Occipital lobe (tissue), 2 donors: Measurements from ENCODE around the gene PARG. TPM values are rescaled to one million over a fixed set of nuclear protein-coding genes. Genes with fewer than 3 reads are reported as not detected.
"Not testable (repeated sequence)": the region's sequence is repeated elsewhere in the genome, so short reads cannot be mapped to it uniquely, and the experiment has no call there.

Experiments
- DNase-seq: peaks from one replicate; lab custom pipeline; 2025; lab: John Stamatoyannopoulos, UW
- total RNA-seq: library from RNA; depleted of rRNA; stranded (reverse); fragments of >200 nt; gene quantifications from one replicate; pipeline ENCODE4 v1.2.3, GENCODE V29; 2014

PARG gene
- total RNA-seq, 1 donor from 2014 or later: 127 TPM

DNA sequence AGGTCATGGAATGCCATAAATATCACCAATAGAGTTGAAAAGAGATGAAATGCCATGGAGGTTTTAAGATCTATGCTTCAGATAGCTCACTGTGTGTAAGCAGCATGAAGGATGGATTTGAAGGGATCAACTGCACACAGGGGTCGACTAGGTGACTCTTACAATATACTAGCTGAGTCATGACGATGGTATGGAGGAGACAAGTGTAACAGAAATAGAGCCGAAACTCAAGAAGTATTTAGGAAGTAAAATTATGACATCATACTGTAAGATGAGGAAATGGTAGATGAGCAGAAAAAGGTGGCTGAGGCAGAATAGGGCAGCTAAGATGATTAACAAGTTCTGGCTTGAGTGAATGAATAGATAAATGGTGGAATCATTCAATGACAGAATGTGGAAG is 38.0 kb downstream of the PARG start:
- not testable (repeated sequence) for DNase-seq

DNA sequence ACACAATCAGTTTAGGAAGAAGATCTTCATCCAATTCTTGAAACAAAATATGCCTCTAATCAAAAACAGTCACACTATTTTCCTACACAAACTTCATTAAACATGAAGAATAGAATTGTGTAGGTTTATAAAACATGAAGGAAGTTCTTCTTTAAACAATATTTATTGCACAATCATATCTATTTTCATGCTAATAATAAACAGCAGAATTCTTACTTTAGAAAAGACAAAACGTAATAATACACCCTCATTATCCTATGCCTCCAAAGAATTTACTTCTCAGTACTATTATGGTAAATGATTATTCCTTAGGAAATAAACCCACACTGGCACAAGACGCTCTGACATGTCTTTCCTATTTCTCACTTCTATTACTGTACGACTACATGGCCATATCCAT is 41.4 kb downstream of the PARG start:
- DNase-seq: not testable (repeated sequence)

DNA sequence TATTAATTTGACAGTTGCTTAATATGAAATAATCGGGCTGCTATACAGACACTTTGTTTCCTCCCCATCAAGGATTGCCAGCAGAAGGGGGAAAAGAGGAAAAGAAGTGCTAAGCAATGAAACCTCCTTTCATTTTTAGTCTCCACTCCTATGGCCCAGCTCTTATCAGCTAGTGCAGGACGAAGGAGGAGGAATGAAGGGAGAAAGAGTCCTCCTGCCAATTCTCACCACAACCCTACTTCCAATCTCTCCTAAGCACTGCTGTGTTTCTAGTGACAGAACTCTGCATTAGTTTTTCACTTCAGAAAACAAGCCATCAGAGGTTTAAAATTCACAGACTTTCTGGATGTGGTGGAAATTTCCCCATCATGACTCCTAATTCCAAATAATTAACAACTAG is 41.8 kb downstream of the PARG start:
- not testable (repeated sequence) for DNase-seq

DNA sequence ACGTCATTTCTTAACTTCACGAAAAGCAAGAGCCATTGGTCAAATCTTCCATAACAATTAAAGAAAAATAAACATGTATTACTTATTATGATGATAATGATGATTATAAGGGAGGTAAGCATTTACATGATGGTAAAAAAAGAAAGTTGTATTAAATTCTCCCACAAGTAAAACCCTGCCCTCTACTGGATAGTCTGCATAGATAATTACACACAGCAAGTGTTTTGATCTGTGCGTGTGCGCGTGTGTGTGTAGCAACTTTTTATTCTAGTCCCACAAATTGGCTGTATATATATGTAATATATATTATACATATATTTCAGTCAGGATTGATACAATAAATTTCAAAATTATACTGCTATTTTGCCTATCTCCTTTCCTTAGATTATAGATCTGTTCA is 51.8 kb downstream of the PARG start:
- DNase-seq: not testable (repeated sequence)

DNA sequence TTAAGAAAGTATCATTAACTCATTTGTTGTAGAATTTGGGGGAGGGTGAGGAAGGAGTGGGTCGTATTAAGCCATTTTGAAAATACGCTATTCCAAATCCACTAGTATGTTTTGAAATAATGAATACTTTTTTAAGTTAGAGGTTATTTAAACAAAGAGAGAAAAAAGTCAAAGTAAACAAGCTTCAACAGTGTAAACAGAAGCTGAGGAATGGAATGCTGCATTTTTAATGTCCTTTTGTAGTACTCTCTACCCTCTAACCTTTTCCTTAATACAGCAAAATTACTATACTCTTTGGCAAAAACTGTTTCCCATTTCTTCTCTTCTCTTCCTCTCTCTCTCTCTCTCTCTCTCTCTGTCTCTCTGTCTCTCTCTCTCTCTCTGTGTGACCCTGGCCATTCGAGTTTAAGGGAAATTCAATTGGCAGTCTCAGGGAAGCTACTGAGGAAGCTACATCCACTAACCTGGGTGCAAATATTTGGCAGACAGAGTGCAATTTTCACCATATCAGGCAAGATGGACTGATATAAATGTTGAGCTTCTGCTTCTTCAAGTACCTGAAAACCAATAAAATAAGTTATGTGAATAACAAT is 57.0 kb downstream of the PARG start:
- DNase-seq: not testable (repeated sequence)

DNA sequence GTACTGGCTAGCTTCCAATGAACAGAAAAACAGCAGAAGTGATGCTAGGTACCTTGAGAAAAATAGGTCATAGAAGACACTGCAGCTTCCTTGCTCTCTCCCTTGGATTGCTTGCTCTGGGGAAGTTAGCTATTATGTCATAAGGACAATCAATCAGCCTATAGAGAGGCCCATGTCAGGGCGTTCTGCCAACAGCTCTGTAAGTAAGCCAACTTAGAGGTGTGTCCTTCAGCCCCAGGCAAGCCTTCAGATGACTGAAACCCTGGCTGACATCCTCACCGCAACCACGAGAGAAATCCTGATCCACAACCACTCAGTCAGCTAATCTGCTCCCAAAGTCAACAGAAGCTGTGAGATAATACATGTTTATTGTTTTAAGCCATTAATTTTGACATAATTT is 58.0 kb downstream of the PARG start:
- DNase-seq: not testable (repeated sequence)

DNA sequence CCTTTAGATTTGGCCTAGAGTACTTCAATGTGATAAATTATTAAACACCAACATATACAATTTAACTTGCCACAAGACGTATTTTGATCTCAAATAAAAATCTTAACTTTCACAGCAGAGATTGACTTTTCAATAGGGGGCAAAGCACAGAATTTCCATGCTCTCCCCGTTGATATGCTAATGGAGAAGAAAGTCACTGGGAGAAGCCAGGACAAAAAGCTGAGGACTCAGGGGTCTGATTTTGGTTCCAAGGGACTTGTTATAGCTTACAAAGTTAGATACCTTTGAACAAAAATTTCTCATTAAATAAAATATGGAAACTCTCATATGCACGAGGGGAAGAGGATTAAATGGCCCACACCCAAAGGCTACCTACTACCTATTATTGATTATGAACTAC is 59.5 kb downstream of the PARG start:
- DNase-seq: not testable (repeated sequence)

DNA sequence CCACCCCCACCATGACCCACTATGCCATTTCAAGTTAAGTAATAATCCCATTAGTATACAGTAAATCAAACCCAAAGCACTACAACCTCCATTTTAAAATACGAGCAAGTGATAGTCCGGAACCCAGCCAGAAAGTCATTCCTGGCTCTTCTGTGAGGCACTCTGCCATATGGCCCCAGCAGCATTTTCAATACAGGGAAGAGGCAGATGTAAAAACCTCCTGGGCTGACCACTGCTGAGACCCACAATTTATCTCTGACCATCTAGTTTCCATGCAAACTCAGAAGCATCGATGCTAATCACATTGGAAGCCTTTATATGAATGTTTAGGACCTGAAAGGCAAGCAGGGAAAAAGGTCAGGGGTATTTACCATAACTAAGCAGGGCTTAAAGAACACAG is 69.1 kb downstream of the PARG start:
- DNase-seq: not testable (repeated sequence)

DNA sequence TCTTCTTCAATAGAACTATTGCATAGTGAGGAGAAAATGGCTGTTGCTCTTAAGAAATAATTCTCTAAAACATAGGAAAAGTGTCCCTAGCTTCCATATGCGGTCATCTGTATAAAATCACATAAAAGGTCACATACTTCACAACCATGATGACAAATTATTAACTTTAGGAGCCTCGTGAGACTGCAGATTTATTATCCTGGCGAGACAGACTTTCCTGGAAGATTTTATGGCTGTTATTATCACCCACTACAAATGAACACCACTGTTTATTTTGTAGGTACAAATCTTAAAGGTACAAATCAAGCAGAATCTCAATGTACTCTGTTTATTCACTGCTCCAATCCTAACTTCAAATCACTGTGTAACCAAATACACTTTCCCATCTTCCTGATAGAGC is 70.4 kb downstream of the PARG start:
- DNase-seq: not testable (repeated sequence)

DNA sequence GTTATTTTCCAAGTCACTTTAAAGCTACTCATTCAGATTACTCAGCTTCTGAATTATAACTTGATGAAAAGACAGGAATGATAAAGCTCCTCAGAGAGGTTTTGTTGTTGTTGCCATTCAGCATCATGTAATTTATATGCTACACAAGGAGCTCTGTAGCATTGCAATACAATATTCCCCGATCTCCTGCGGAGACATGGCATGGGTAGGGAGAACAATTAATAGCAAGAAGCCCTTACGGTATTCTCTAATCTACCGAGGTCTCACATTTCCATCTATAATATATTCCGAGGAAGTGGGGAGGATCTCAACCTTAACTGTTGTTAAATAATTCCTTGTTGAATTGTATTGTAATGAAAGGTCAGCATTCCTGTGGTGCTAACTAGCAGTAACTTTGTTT is 81.9 kb downstream of the PARG start:
- DNase-seq: not testable (repeated sequence)

DNA sequence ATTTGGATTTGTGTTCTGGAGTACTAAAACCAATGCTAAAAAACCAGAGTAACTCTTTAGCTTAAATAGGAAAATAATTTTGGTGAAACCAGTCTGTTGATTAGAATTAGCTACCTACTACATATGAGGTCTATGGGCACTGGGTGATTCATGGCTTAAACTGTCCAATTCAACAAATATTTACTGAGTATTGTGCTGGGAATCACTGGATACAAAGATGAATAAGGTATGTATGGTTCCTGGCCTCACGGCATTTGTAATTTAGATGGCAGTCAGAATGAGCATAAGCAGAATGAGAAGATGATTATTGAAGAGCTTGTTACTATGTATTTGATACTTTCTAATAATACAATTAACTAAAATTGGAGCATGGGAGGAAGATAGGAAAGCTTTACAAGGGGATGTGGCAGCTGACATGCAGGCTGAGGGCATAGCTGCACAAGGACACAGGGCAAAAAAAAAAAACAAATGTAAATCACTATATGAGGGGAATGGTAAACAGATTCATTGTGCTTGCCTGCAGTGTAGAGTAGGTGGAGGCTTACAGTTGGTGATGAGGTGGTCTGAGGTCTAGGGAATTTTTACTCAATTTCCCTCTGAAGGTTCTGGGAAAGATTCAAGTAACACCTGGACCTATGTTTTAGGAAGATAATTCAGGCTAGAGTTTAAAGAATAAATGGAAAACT is 83.0 kb downstream of the PARG start:
- not testable (repeated sequence) for DNase-seq

DNA sequence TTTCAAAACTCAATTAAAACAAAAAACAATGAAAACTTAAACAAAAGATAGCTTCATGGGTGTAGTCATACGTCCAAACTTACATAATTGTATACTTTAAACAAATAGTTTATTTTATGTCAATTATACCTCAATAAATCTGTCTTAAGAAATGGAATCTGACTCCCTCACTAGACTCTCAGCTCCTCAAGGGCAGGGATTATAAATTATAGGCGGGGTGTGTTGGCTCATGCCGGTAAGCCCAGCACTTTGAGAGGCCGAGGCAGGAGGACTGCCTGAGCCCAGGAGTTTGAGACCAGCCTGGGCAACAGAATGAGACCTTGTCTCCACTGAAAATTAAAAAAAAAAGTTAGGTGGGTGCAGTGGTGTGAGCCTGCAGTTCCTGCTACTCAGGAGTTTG is 92.3 kb downstream of the PARG start:
- DNase-seq: not testable (repeated sequence)

DNA sequence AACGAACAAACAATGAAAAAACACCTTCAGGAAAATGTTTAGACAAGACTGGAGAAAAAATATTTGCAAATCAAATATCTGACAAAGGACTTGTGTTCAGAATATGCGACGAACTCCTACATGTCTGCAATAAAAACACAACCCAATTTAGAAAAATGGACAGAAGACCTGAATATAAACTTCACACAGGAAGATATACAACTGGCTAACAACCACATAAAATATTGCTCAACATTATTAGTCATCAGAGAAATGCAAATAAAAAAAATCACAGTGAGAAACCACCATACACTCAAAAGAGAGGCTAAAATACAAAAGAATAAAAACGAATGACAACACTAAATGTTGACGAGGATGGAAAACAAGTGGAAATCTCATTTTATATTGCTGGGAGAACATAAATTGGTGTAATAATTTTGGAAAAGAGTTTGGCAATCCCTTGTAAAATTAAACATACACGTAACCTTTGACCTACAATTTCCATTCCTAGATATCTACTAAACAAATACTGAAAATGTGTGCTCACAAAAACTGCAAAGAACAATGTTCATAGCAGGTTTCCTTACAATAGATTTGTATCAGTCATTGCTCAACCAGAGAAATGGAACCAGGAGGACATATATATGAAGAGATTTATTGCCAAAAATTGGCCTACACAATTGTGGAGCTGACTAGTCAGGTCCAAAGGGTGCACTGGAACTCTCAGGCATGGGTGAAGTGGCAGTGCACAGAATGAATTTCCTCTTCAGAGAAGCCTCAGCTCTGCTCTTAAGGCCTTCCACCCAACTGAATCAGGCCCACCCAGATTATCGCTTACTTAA is 96.8 kb downstream of the PARG start:
- DNase-seq: no peak

DNA sequence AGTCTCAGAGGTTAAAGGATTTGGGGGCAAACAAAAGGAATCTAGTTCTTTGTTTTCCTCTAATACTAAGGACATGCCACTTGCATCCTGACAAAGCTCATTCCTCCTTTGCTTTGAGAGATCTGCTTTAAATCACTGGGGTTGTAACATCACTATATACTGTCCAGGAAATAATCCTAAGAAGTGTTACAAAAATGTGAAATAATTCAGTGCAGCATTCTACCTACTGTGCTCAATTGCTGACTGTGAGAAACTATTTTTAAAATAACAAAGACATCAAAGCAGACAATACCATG is 99.5 kb downstream of the PARG start:
- not testable (repeated sequence) for DNase-seq

DNA sequence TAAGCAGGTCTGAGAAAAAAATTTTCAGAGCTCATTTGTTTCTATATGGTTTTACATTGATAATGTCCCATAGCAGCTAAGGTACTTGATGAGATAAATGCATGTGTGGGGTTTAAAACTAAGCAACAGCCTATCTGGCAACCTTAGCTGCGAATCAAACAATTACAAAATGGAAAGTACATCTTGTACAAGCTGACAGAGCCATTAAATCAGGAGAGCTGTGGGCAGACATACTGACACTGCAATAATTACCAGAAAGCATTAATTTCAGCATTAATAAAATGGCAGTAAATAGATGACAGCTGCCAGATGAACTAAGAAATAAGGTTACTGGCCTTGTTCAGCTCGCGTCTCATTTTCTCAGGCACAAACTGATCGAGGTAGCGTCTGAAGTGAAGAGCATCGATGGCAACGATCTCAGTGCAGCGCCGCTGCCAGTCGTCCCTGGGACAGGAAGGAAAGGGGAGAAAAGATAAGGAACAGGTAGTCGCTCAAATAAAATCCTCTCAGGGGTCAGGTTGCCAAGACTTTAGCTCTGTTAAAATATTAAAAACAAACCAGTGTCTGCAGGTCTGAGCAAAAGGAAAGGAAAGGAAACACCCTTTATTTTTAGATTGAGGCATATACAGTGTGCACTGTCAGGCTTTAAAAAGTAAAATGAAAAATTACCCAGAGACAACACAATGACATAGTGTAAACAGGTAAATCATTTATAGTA is 100.1 kb downstream of the PARG start:
- DNase-seq: no peak

DNA sequence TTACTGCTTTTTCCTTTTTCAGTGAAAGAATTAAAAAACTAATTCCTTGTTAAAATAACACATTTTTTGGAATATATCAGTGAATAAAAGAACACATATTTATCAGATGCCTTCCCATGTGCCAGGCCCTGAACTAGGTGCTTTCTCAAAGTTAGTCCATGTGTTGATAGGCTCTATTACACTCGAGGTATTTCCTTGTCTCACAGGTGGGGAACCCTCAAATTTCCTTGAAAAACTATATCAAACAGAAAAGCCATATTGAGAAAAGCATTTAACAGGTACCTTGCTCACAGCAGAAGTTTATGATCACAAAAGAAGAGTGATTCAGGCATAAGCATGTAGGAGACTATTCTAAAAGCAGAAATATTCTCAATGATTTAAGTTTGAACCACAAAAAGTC is 104.1 kb downstream of the PARG start:
- DNase-seq: no peak

DNA sequence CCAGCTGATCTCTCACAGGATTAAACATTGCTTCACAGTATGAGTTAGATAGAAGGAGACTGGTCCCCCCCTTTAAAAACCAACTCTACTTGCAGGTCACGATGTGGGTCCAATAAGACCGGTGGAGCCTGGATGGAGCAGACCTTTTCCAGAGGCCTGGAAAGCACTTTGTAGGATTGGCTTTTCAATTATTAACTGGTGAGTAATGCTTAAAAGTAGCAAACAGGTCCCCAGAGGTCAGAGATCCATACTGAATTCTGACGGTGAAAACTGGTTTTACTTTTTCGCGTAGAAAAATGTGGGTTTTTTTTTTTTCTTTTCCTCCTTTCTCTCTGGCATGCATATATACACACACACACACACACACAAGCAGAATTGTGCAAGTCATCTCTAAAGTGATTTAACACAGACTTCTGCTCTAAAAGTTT is 104.8 kb downstream of the PARG start:
- no peak for DNase-seq

DNA sequence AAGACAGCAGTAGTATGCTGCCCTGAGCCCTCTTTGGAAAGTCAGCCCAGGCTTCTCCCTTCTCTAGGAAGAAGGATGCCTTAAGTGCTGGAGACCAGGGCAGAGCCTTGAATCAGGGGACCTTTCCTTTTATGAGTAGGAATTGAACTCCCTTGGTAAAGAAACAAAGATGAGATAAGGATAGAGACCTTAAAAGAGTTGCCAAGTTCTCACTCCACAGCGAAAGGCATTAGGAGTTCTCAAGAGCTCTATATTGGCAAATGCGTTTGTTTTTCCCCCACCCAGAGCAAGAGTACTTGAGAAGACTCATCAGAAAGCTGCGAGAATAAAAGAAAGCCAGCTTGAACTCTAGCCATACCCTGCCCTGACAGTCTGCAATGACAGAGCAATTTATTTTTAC is 106.9 kb downstream of the PARG start:
- DNase-seq: no peak

DNA sequence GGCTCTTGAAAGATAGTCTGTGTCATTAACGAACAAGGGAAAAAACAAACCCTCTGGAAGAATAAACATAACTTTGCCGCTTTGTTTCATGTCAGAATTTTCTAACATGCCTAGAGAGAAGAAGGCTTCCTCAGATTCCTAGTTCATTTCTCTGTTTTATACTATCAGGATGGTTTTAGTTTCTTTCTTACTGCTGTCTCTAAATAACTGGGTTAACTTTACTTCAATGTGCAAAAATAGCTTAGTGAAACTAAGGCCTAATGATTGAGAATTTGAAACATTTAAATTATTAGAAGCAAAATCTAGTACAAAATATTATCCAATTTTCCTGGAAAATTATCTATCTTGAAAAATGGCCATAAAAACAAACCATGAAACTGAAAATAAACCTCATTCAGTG is 107.6 kb downstream of the PARG start:
- no peak for DNase-seq

DNA sequence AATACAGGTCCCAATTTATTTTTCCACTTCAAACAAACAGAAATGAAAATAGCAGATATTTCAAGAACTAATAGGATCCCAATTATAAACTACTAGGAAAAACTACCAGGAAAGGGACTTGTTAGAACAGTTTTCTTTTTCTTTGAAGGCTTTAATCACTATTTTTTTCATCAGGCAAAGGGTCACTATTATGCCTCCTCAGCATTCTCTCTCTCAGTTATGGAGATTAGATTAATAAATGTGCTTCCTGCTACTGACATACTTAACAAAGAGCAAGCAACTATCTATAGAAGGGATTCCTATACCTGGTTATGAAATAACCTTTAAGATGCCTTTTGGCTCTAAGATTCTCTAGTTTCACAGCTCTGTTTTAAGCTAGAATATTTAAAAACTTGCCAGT is 108.7 kb downstream of the PARG start:
- DNase-seq: no peak

DNA sequence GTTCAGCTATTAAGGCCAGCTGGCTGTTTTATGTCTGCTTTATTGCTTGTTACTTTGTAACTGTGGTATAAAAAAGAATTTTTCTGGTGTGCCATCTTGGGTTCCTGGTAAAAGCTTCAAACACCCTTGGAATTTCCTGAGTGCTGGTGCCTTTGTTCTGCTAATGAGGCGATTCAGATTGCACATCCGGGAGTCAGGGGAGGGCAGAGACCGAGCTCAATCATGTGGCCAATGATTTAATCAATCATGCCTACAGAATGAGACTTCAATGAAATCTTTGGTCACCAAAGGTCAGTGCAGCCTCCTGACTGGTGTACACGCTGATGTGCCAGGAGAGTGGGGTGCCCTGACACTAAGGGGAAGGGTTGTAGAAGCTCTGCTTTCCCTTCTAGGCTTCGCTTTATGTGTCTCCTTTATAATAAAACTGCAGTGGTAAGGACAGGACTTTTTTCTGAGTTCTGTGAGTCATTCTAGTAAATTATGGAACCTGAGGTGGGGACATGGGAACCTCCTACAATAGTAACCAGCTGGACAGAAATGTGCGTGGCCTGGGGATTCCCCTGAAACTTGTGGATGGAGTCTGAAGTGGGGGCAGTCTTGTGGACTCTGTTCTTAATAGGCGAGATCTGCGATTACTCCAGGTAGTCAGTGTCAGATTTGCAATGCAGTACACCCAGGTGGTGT is 110.3 kb downstream of the PARG start:
- DNase-seq: no peak

DNA sequence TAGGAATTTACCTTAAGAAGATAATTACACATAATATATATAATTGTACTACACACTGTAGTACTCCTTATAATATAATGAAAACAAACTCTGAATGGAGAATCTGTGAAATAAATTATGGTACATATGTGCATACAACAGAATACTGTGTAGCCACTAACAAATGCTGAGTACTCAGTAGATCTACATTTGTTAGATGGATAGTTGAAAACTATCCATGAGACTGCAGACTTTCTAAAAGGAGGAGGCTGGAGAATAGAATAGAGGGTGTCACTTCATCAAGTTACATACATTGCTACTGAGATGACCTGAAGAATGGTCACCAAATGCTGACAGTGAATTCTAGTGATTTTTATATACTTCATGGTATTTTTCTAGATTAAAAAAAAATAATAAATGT is 111.0 kb downstream of the PARG start:
- no peak for DNase-seq
